MM.1S (cell line): ENCODE data around the gene ATAD3C.

Experiments used
- CTCF ChIP-seq: fragments of 300-600 bp; sonication (generic); IDR thresholded peaks from 2 replicates; pipeline ENCODE4 v1.5.1; 2016; ENCODE audit warnings: antibody characterized with exemption, low read length, mixed read lengths
- EZH2 ChIP-seq: fragments of 300-600 bp; sonication (generic); optimal IDR thresholded peaks from 2 replicates; pipeline ENCODE3; 2017; ENCODE audit warnings: low read depth, mild to moderate bottlenecking, antibody characterized with exemption, low read length, mixed read lengths

- TF ChIP-seq CTCF = no peak
- no peak for TF ChIP-seq EZH2
Observed at GRCh38 chr1:1406821-1407635, 42.5 kb upstream of the ATAD3C start, which contains the start of gene MRPL20.
